Fibroblast of the aortic adventitia (primary cell): ENCODE results near the gene ABR. TPM values are rescaled to one million over a fixed set of nuclear protein-coding genes. Genes with fewer than 3 reads are reported as not detected.
"Not testable (repeated sequence)": the region's sequence is repeated elsewhere in the genome, so short reads cannot be mapped to it uniquely, and the experiment has no call there.

ENCODE experiments used
- DNase-seq: peaks from one replicate; pipeline ENCODE4 v3.0.0-alpha.2; 2010; ENCODE audit warnings: low read depth
- H3K4me3 ChIP-seq: 2 replicates; pipeline ENCODE4 v1.5.1; 2011; ENCODE audit warnings: low read depth, mild to moderate bottlenecking, control low read depth, low read length, moderate library complexity
- total RNA-seq: library from RNA; depleted of rRNA; stranded (reverse); fragments of >200 nt; gene quantifications from 2 replicates; pipeline ENCODE4 v1.2.3, GENCODE V29; 2012; ENCODE audit warnings: low replicate concordance
- TF ChIP-seq, protein P1 (sequence below): IDR thresholded peaks from 2 replicates; pipeline ENCODE4 v1.5.1; 2011; ENCODE audit warnings: mild to moderate bottlenecking, low read length, control low read depth, inconsistent platforms; ENCODE audit not compliant: insufficient read depth

The ABR gene
- total RNA-seq, 1 donor, result 76.8 TPM

DNA sequence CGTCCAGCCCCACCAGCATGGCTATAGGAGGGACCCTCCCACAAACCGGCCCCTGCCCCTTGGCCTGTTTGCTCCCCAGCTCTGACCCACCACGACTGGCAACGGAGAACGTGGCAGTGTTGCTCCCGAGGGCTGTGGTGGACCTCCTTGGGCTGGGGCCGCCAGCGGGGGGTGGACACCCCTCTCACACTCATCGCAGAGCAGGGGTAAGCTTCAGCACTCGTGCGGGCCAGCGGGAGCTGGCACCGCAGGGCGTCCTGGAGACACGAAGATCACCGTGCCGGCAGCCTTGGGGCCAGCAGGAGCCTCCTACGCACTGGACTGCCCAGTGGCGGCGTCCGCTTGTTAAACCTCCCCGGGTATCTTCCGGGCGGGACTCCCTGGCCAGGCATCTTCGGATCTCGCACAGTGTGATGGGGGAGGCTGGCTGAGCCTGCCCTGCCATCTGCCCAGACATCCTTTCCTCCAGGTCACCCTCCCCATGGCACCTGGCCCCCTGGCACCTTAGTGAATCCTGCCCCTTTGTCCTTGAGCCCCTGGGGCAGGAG lies 53.5 kb downstream of the ABR start:
- DNase-seq, result no peak
- TF ChIP-seq, protein P1, sequence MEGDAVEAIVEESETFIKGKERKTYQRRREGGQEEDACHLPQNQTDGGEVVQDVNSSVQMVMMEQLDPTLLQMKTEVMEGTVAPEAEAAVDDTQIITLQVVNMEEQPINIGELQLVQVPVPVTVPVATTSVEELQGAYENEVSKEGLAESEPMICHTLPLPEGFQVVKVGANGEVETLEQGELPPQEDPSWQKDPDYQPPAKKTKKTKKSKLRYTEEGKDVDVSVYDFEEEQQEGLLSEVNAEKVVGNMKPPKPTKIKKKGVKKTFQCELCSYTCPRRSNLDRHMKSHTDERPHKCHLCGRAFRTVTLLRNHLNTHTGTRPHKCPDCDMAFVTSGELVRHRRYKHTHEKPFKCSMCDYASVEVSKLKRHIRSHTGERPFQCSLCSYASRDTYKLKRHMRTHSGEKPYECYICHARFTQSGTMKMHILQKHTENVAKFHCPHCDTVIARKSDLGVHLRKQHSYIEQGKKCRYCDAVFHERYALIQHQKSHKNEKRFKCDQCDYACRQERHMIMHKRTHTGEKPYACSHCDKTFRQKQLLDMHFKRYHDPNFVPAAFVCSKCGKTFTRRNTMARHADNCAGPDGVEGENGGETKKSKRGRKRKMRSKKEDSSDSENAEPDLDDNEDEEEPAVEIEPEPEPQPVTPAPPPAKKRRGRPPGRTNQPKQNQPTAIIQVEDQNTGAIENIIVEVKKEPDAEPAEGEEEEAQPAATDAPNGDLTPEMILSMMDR, result no peak
- no peak overlapping the region for H3K4me3 ChIP-seq

DNA sequence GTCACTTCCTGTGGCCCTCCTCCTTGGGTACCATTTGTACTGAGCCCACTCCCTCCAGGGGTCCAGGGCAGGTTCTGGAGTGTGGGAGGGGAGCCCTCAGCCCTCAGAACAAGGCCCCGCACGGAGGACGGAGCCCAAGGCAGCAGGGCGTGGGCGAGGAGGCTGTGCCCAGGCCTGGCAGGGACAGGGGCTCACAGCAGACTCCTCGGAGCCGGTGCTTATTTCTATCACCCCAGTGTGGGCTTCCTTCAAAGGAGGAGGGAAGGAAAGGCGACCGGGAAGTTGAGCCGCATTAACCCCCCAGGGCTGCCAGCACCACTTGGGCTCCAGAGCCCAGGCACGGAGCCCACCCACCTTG lies 54.0 kb downstream of the ABR start:
- TF ChIP-seq, protein P1, result no peak
- no peak overlapping the region for H3K4me3 ChIP-seq
- DNase-seq, result no peak

DNA sequence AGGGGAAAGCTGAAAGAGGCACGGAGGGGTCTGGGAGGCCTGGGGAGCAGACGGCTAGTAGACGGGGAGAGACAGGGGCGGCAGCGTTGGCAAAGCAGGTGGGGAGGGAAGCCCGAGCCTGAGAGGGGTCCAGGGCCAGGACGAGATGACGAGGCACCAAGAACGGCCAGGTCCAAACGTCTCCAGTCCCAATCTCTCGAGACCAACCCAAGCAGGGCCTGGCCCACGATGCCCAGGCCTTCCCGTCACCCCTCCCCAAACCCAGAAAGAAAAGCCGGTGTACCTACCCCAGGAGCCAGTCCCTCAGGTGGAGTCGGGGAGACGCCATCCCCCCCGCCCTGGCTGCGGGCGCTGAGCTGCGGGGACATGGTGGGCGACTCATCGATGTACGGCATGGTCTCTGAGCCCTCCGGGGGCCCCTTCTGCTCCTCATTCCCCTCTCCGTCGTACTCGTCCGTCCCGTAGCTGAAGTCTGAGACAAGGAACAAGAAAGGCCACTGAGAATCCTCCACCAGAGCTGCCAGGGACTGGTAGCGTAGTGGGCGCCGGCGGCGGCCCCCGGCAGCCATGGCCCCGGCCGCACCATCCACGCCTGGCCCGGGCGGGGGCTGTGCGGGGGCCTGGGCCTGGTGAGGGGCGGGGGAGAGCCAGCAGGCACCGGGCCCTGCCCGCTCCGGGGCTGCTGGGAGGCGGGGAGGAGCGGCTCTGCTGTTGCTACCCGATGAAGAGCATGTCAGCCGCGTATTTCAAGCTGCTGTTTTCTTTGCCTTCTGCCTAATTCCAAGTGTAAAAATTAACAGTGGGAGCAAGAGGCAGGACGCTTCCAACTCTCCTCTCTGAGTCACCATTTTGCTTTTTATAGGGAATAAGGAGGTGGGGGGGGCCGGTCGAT lies 54.6 kb downstream of the ABR start:
- no peak for DNase-seq
- TF ChIP-seq, protein P1, result no peak
- H3K4me3 ChIP-seq, result no peak overlapping the region

DNA sequence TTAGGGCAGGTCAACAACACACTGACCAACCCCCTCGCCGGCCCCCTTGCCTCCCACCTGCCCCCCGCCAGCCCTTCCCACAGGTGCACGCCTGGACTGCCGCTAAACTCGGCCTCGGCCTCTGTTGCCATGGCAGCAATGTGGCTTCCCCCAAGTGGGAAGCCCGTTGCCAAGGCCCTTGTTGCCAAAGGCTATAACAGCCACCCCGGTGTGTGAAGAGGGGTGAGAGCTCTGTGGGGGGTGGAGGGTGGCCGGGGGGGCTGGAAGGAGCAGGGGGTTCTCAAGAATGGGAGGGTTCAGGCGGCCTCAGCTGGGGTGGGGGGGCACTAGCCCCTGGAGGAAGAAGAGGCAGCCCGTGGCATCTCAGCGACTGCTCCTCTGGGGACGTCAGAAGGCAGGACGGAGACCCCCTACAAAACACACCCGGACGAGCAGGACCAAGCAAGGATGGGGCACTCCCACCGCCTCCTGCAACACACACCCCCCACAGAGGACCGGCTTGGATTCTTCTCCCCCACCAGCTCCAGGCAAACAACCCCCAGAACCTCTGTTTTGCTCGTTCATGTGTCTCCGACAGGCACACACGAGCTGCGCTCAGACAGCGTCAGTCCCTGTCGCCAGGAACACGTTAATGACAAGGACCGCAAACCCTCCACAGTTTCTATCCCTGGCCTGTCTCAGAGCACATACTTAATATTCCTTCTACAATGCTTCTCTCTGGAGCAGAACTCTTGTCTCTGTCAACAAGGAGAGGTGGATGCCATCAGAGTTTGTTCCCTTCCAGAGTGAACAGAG lies 55.7 kb downstream of the ABR start:
- no peak for DNase-seq
- no peak overlapping the region for H3K4me3 ChIP-seq
- TF ChIP-seq, protein P1, result no peak

DNA sequence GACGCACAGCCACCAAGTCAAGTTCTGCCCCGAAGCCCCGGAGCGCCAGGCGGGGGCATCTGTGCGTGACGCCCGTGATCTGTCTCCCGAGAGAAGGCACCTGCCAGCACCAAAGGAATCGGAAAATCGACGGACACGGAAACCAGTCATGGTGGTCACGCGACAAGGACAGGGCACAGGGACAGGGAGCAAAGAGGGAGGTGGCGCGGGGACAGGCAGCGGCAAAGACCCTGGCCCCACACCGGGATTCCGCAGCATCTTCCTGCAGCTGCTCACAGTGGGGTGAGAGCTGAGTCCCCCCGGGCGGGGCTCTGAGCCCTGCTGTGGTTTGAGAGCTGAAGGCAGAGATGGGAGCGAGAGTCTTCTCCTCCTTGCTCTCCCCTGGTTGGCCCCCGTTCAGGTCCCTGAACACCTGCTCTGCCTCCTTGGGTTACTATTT lies 56.4 kb downstream of the ABR start:
- TF ChIP-seq, protein P1, result no peak

DNA sequence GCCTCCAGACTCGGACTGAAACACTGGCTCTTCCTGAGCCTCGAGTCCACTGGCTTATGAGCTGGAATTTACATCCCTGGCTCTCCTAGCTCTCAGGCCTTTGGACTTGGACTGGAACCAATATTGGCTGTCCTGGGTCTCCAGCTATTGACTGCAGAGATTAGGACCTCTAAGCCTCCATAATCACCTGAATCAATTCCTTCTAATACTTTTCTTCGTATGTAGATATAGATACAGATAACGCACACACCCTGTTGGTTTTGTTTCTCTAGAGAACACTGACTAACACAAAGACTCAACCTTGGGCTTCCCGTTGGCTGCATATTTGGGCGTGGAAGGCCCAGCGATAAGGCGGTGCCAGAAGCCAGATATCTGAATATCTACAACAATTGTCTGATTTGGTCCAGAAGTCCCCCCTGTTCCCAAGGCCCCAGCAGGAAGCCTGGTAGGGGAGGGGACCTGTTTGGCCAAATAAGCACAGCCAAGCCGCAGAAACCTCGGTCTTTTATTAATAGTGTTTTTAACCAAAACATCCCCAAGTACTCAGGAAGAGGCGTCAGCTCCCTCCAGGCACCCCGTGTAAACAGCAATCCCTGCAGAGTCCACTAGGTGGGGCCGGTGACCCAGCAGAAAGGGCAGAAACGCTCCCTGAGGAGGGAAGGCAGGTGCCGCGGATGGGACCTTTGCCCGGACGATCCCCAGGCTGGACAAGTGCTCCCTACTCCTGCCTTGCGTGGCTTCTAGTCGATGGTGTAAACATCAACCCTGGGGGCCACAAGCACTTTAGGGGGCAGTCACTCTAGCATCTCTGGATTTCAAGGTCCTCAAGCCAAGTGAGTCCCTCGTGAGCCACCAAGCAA lies 57.0 kb downstream of the ABR start:
- peak; percentile 98 for DNase-seq
- TF ChIP-seq, protein P1, result peak; percentile 94
- no peak overlapping the region for H3K4me3 ChIP-seq

More for the DNA sequence above, 56.4 kb downstream of the ABR start:
- no peak for DNase-seq
- H3K4me3 ChIP-seq, result no peak overlapping the region

DNA sequence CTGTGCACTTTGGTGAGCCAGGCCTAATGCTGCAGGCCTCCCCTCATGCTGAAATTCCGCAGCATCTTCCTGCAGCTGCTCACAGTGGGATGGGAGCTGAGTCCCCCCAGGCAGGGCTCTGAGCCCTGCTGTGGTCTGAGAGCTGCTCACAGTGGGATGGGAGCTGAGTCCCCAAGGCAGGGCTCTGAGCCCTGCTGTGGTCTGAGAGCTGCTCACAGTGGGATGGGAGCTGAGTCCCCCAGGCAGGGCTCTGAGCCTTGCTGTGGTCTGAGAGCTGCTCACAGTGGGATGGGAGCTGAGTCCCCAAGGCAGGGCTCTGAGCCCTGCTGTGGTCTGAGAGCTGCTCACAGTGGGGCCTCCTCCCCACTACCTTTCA lies 58.4 kb downstream of the ABR start:
- H3K4me3 ChIP-seq, DNase-seq: not testable (repeated sequence)
